ENCODE measurements around the gene PRR14. TPM values are rescaled to one million over a fixed set of nuclear protein-coding genes. Genes with fewer than 3 reads are reported as not detected.

Gene PRR14
- total RNA-seq, 1 experiment from 2014 or later, result 77.6 TPM

DNA sequence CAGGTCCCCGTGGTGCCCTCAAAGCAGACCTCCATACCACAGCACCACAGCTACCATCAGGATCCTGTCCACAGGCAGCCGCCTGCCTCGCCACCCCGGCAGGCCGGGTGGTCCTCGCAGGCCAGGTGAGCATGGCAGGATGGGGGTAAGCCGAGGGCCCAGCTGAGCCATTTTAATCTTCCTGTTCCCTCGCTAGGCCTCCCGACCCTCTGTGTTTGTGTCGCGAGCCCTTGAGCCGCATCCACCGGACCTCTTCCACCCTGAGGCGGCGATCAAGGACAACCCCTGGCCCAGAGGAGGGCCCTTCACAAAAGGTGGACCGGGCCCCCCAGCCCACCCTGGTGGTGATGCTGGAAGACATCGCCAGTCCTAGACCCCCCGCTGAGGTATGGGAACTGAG lies 2.0 kb downstream of the PRR14 start:
- POLR2A ChIA-PET, result no interaction called here
- in situ Hi-C loops (cut with HindIII; ENCODE audit: low pct_unique_long_range_greater_than_20kb, low sequenced_read_pairs), result no loop called here
- CTCF ChIA-PET, result no interaction called here

GRCh38 chr16:30654856-30655255 lies 4.1 kb downstream of the PRR14 start:
- ATAC-seq, result no peak
- H3K27ac ChIP-seq (ENCODE audit: low read length), result no peak overlapping the region
- ChIA-PET POLR2A (no interaction called here), CTCF (interaction anchor here (0.6 kb wide), 1 partner anchor 225 kb away, joined by 4 read pairs; the partner anchor contains the start of gene DCTPP1)
- H3K36me3 ChIP-seq (ENCODE audit: control insufficient read depth, insufficient read depth, low read length), result peaks cover 6% of the 10 kb centered on the region; the same call in 1 of the 2 replicates
- BruUV-seq (replicated peaks), result no TSS peak
- H3K4me3 ChIP-seq (ENCODE audit: low read depth in 2 of 2, low read length in 2 of 2), result no peak overlapping the region
- in situ Hi-C loops (cut with HindIII; ENCODE audit: low pct_unique_long_range_greater_than_20kb, low sequenced_read_pairs), result no loop called here
- no peak for TF ChIP-seq POLR2AphosphoS5 (IDR thresholded peaks at IDR 0.05; ENCODE audit: low read depth, low read length)
- H3K9me3 ChIP-seq (ENCODE audit: control insufficient read depth, insufficient read depth, low read depth, low read length), result no peaks in the 10 kb centered on the region
- DNase-seq (ENCODE audit: low read depth, low spot score), result no peak
- peaks cover 15% of the 10 kb centered on the region for H3K4me1 ChIP-seq (ENCODE audit: control insufficient read depth, insufficient read depth, low read length)
- intact Hi-C loops (cut with micrococcal nuclease; ENCODE audit: unreplicated experiment), result no loop called here
- H3K27me3 ChIP-seq (ENCODE audit: control insufficient read depth, insufficient read depth, low read length), result no peaks in the 10 kb centered on the region

More for the DNA sequence above, 2.0 kb downstream of the PRR14 start:
- TF ChIP-seq SIN3A (IDR thresholded peaks at IDR 0.05; ENCODE audit: borderline replicate concordance, insufficient read depth, low read depth, low read length) (no peak), POLR2AphosphoS5 (IDR thresholded peaks at IDR 0.05; ENCODE audit: low read depth, low read length) (no peak), CTCF (IDR thresholded peaks at IDR 0.05) (no peak), TCF7L2 (IDR thresholded peaks at IDR 0.05; ENCODE audit: low read depth, low read length) (no peak)
- TF ChIP-seq, protein P1, sequence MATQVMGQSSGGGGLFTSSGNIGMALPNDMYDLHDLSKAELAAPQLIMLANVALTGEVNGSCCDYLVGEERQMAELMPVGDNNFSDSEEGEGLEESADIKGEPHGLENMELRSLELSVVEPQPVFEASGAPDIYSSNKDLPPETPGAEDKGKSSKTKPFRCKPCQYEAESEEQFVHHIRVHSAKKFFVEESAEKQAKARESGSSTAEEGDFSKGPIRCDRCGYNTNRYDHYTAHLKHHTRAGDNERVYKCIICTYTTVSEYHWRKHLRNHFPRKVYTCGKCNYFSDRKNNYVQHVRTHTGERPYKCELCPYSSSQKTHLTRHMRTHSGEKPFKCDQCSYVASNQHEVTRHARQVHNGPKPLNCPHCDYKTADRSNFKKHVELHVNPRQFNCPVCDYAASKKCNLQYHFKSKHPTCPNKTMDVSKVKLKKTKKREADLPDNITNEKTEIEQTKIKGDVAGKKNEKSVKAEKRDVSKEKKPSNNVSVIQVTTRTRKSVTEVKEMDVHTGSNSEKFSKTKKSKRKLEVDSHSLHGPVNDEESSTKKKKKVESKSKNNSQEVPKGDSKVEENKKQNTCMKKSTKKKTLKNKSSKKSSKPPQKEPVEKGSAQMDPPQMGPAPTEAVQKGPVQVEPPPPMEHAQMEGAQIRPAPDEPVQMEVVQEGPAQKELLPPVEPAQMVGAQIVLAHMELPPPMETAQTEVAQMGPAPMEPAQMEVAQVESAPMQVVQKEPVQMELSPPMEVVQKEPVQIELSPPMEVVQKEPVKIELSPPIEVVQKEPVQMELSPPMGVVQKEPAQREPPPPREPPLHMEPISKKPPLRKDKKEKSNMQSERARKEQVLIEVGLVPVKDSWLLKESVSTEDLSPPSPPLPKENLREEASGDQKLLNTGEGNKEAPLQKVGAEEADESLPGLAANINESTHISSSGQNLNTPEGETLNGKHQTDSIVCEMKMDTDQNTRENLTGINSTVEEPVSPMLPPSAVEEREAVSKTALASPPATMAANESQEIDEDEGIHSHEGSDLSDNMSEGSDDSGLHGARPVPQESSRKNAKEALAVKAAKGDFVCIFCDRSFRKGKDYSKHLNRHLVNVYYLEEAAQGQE (IDR thresholded peaks at IDR 0.05; ENCODE audit: insufficient read depth in 1 of 2, low read depth in 2 of 2, low read length in 1 of 2), result no peak
- intact Hi-C loops (cut with micrococcal nuclease; ENCODE audit: unreplicated experiment), result no loop called here
- BruUV-seq (replicated peaks), result no TSS peak
- Histone ChIP-seq H3K36me3 (ENCODE audit: control insufficient read depth, insufficient read depth, low read length) (peaks cover 6% of the 10 kb centered on the region; the same call in 1 of the 2 replicates), H3K4me1 (ENCODE audit: control insufficient read depth, insufficient read depth, low read length) (peaks cover 15% of the 10 kb centered on the region), H3K27me3 (ENCODE audit: control insufficient read depth, insufficient read depth, low read length) (no peaks in the 10 kb centered on the region), H3K27ac (ENCODE audit: low read length) (peak overlapping the region; percentile 88), H3K9me3 (ENCODE audit: control insufficient read depth, insufficient read depth, low read depth, low read length) (no peaks in the 10 kb centered on the region), H3K4me3 (ENCODE audit: low read depth in 2 of 2, low read length in 2 of 2) (no peak overlapping the region)
- no peak for ATAC-seq
- DNase-seq (ENCODE audit: low read depth, low spot score), result no peak

GRCh38 chr16:30655815-30656347 lies 5.1 kb downstream of the PRR14 start:
- TF ChIP-seq SIN3A (IDR thresholded peaks at IDR 0.05; ENCODE audit: borderline replicate concordance, insufficient read depth, low read depth, low read length), result no peak
- TSS peak; percentile 60 for BruUV-seq (replicated peaks)
- H3K4me3 ChIP-seq (ENCODE audit: low read depth in 2 of 2, low read length in 2 of 2), result no peak overlapping the region
- ATAC-seq, result no peak
- intact Hi-C loops (cut with micrococcal nuclease; ENCODE audit: unreplicated experiment), result no loop called here
- ChIA-PET POLR2A (no interaction called here), CTCF (no interaction called here)
- in situ Hi-C loops (cut with HindIII; ENCODE audit: low pct_unique_long_range_greater_than_20kb, low sequenced_read_pairs), result no loop called here
- peaks cover 12% of the 10 kb centered on the region; the same call in 1 of the 2 replicates for H3K36me3 ChIP-seq (ENCODE audit: control insufficient read depth, insufficient read depth, low read length)
- DNase-seq (ENCODE audit: low read depth, low spot score), result no peak
- H3K9me3 ChIP-seq (ENCODE audit: control insufficient read depth, insufficient read depth, low read depth, low read length), result no peaks in the 10 kb centered on the region
- peaks cover 19% of the 10 kb centered on the region for H3K4me1 ChIP-seq (ENCODE audit: control insufficient read depth, insufficient read depth, low read length)
- H3K27ac ChIP-seq (ENCODE audit: low read length), result no peak overlapping the region
- no peaks in the 10 kb centered on the region for H3K27me3 ChIP-seq (ENCODE audit: control insufficient read depth, insufficient read depth, low read length)

Data from Panc1 (cell line).